Measurements from ENCODE around the gene SPRED1. TPM values are rescaled to one million over a fixed set of nuclear protein-coding genes. Genes with fewer than 3 reads are reported as not detected.

SPRED1 gene
- total and polyA plus RNA-seq, 10 of the 15 experiments (the other 5 are each of a cell fraction or from before 2014, with no cell fraction given): 0.08 to 2.6 (median 0.22) TPM

GRCh38 chr15:38226608-38227266 is 25.9 kb upstream of the SPRED1 start:
- no TSS peak for BruUV-seq (replicated peaks)
- Histone ChIP-seq H4K20me1 (ENCODE audit: control insufficient read depth, insufficient read depth) (no peaks in the 10 kb centered on the region), H3K36me3 (ENCODE audit: control insufficient read depth in 2 of 2, insufficient read depth in 2 of 2, low read length in 1 of 2) (no peaks in the 10 kb centered on the region), H3K9me3 (replicated peaks; ENCODE audit: control insufficient read depth, insufficient read depth, low read length) (no peaks in the 10 kb centered on the region), H2AFZ (ENCODE audit: control insufficient read depth, low read depth, low read length) (no peak overlapping the region), H3K79me2 (ENCODE audit: control insufficient read depth, insufficient read depth, low read length) (no peaks in the 10 kb centered on the region), H3K4me2 (ENCODE audit: control insufficient read depth, insufficient read depth) (no peak overlapping the region), H3K4me1 (ENCODE audit: control insufficient read depth, insufficient read depth, low read length) (no peaks in the 10 kb centered on the region), H3K27ac (ENCODE audit: control insufficient read depth, insufficient read depth) (no peak overlapping the region), H3K27me3 (replicated peaks in 1 of 2; ENCODE audit: control insufficient read depth in 2 of 2, insufficient read depth in 2 of 2, low read length in 1 of 2) (no peaks in the 10 kb centered on the region), H3K9ac (ENCODE audit: control insufficient read depth, insufficient read depth, low read length) (no peak overlapping the region), H3K4me3 (no peak overlapping the region)
- ATAC-seq: no peak
- no peak for TF ChIP-seq RAD21 (IDR thresholded peaks at IDR 0.05; ENCODE audit: insufficient read depth, low read depth, low read length)
- TF ChIP-seq JUND (IDR thresholded peaks at IDR 0.05; ENCODE audit: low read depth, low read length): no peak
- no peak for TF ChIP-seq LARP7 (IDR thresholded peaks at IDR 0.05)
- no peak for TF ChIP-seq NFXL1 (IDR thresholded peaks at IDR 0.05; ENCODE audit: borderline replicate concordance)
- TF ChIP-seq ZBTB11 (CRISPR knock-in tag; IDR thresholded peaks at IDR 0.05): no peak
- no peak for TF ChIP-seq HDGF (IDR thresholded peaks at IDR 0.05)
- TF ChIP-seq YBX1 (IDR thresholded peaks at IDR 0.05): no peak
- no peak for TF ChIP-seq SREBF2 (IDR thresholded peaks at IDR 0.05; ENCODE audit: low read length)
- no peak for TF ChIP-seq SMARCA5 (IDR thresholded peaks at IDR 0.05)
- TF ChIP-seq BCL11A (IDR thresholded peaks at IDR 0.05; ENCODE audit: low read depth, low read length): no peak
- TF ChIP-seq KDM1A (IDR thresholded peaks at IDR 0.05; ENCODE audit: borderline replicate concordance): no peak
- no peak for TF ChIP-seq HCFC1 (IDR thresholded peaks at IDR 0.05; ENCODE audit: low read length)
- TF ChIP-seq POLR2A (IDR thresholded peaks at IDR 0.05; ENCODE audit: low read depth, low read length): no peak
- TF ChIP-seq NFYB (IDR thresholded peaks at IDR 0.05; ENCODE audit: insufficient read depth, low read depth, low read length): no peak
- no peak for TF ChIP-seq POLR2AphosphoS5 (IDR thresholded peaks at IDR 0.05; ENCODE audit: low read length)
- TF ChIP-seq TCF7 (IDR thresholded peaks at IDR 0.05; ENCODE audit: borderline replicate concordance): no peak
- TF ChIP-seq WRNIP1 (IDR thresholded peaks at IDR 0.05; ENCODE audit: borderline replicate concordance, low read depth, low read length): no peak
- ChIA-PET RAD21 (ENCODE audit: unreplicated experiment) (no interaction called here), SMC1A (ENCODE audit: uncharacterized antibody, unreplicated experiment) (no interaction called here), POLR2A (no interaction called here), CTCF (no interaction called here)
- FAIRE-seq: no peak
- WGBS (ENCODE audit: insufficient coverage, insufficient replicate concordance, low lambda C conversion rate, missing lambda C conversion rate): 41% methylated on average over 4 of the region's 4 CpGs
- intact Hi-C loops (cut with micrococcal nuclease; ENCODE audit: unreplicated experiment): no loop called here
- DNase-seq (ENCODE audit: low read depth, low spot score): no peak
- in situ Hi-C loops (cut with MboI): no loop called here
